Measurements from ENCODE around the gene RNF128.
"Not testable (repeated sequence)": the region's sequence is repeated elsewhere in the genome, so short reads cannot be mapped to it uniquely, and the experiment has no call there.

RNF128 gene

GRCh38 chrX:106752101-106752678 is 25.7 kb downstream of the RNF128 start:
- no peaks in the 10 kb centered on the region for H3K27me3 ChIP-seq (ENCODE audit: insufficient read depth, low read length)
- no peak overlapping the region for H3K9ac ChIP-seq (ENCODE audit: low read length)
- H3K4me1 ChIP-seq (ENCODE audit: insufficient read depth, low read length, severe bottlenecking): no peaks in the 10 kb centered on the region
- H3K4me2 ChIP-seq (ENCODE audit: low read length): no peak overlapping the region
- H3K9me2 ChIP-seq (ENCODE audit: low read depth, low read length): no peaks in the 10 kb centered on the region
- no peak overlapping the region for H3K4me3 ChIP-seq (ENCODE audit: low read depth, low read length, poor library complexity, severe bottlenecking)
- H3K36me3 ChIP-seq (ENCODE audit: insufficient read depth, low read length): no peaks in the 10 kb centered on the region
- no peaks in the 10 kb centered on the region for H4K20me1 ChIP-seq (ENCODE audit: insufficient read depth, low read length)
- H3K9me3 ChIP-seq (ENCODE audit: low read length): no peaks in the 10 kb centered on the region
- no peaks in the 10 kb centered on the region for H3F3A ChIP-seq (ENCODE audit: insufficient read depth, low read length)
- no peak for TF ChIP-seq CTCF (IDR thresholded peaks at IDR 0.05; ENCODE audit: low read length)
- TF ChIP-seq EZH2 (IDR thresholded peaks at IDR 0.05; ENCODE audit: borderline replicate concordance, low read length): no peak
- no peak overlapping the region for H3K27ac ChIP-seq (ENCODE audit: low read depth, low read length, poor library complexity, severe bottlenecking)
- no peaks in the 10 kb centered on the region for H3K79me2 ChIP-seq (ENCODE audit: insufficient read depth, low read length)
- no peak overlapping the region for H2AFZ ChIP-seq (ENCODE audit: low read length)

GRCh38 chrX:106769288-106769687 is 42.8 kb downstream of the RNF128 start:
- not testable (repeated sequence) for H3F3A ChIP-seq (ENCODE audit: insufficient read depth, low read length); H3K27me3 ChIP-seq (ENCODE audit: insufficient read depth, low read length); H3K79me2 ChIP-seq (ENCODE audit: insufficient read depth, low read length); H4K20me1 ChIP-seq (ENCODE audit: insufficient read depth, low read length); H3K36me3 ChIP-seq (ENCODE audit: insufficient read depth, low read length); H3K27ac ChIP-seq (ENCODE audit: low read depth, low read length, poor library complexity, severe bottlenecking); H3K4me3 ChIP-seq (ENCODE audit: low read depth, low read length, poor library complexity, severe bottlenecking); H3K4me1 ChIP-seq (ENCODE audit: insufficient read depth, low read length, severe bottlenecking); H3K9ac ChIP-seq (ENCODE audit: low read length); H3K9me3 ChIP-seq (ENCODE audit: low read length); H3K9me2 ChIP-seq (ENCODE audit: low read depth, low read length); H3K4me2 ChIP-seq (ENCODE audit: low read length); H2AFZ ChIP-seq (ENCODE audit: low read length)

GRCh38 chrX:106774981-106775380 is 48.5 kb downstream of the RNF128 start:
- Histone ChIP-seq H3K27ac (ENCODE audit: low read depth, low read length, poor library complexity, severe bottlenecking) (no peak overlapping the region), H3K27me3 (ENCODE audit: insufficient read depth, low read length) (no peaks in the 10 kb centered on the region), H3K4me3 (ENCODE audit: low read depth, low read length, poor library complexity, severe bottlenecking) (no peak overlapping the region), H3K4me1 (ENCODE audit: insufficient read depth, low read length, severe bottlenecking) (no peaks in the 10 kb centered on the region), H4K20me1 (ENCODE audit: insufficient read depth, low read length) (no peaks in the 10 kb centered on the region), H3K36me3 (ENCODE audit: insufficient read depth, low read length) (no peaks in the 10 kb centered on the region), H3K9ac (ENCODE audit: low read length) (no peak overlapping the region), H3K9me3 (ENCODE audit: low read length) (no peaks in the 10 kb centered on the region), H3K9me2 (ENCODE audit: low read depth, low read length) (no peaks in the 10 kb centered on the region), H3F3A (ENCODE audit: insufficient read depth, low read length) (no peaks in the 10 kb centered on the region), H2AFZ (ENCODE audit: low read length) (no peak overlapping the region), H3K4me2 (ENCODE audit: low read length) (no peak overlapping the region), H3K79me2 (ENCODE audit: insufficient read depth, low read length) (no peaks in the 10 kb centered on the region)
- TF ChIP-seq EZH2 (IDR thresholded peaks at IDR 0.05; ENCODE audit: borderline replicate concordance, low read length): no peak
- no peak for TF ChIP-seq CTCF (IDR thresholded peaks at IDR 0.05; ENCODE audit: low read length)

- no peaks in the 10 kb centered on the region for H3K79me2 ChIP-seq (ENCODE audit: insufficient read depth, low read length)
- H3K4me1 ChIP-seq (ENCODE audit: insufficient read depth, low read length, severe bottlenecking): no peaks in the 10 kb centered on the region
- no peaks in the 10 kb centered on the region for H3F3A ChIP-seq (ENCODE audit: insufficient read depth, low read length)
- no peaks in the 10 kb centered on the region for H3K36me3 ChIP-seq (ENCODE audit: insufficient read depth, low read length)
- no peaks in the 10 kb centered on the region for H3K9me2 ChIP-seq (ENCODE audit: low read depth, low read length)
- TF ChIP-seq EZH2 (IDR thresholded peaks at IDR 0.05; ENCODE audit: borderline replicate concordance, low read length) (no peak), CTCF (IDR thresholded peaks at IDR 0.05; ENCODE audit: low read length) (no peak)
- H3K9ac ChIP-seq (ENCODE audit: low read length): no peak overlapping the region
- H3K4me3 ChIP-seq (ENCODE audit: low read depth, low read length, poor library complexity, severe bottlenecking): no peak overlapping the region
- H3K27me3 ChIP-seq (ENCODE audit: insufficient read depth, low read length): no peaks in the 10 kb centered on the region
- H3K27ac ChIP-seq (ENCODE audit: low read depth, low read length, poor library complexity, severe bottlenecking): no peak overlapping the region
- H3K9me3 ChIP-seq (ENCODE audit: low read length): no peaks in the 10 kb centered on the region
- H2AFZ ChIP-seq (ENCODE audit: low read length): no peak overlapping the region
- H3K4me2 ChIP-seq (ENCODE audit: low read length): no peak overlapping the region
- H4K20me1 ChIP-seq (ENCODE audit: insufficient read depth, low read length): no peaks in the 10 kb centered on the region
Measured at GRCh38 chrX:106780264-106780663, 53.8 kb downstream of the RNF128 start.
